HepG2 (cell line): ENCODE measurements around the gene UBE2M. TPM values are rescaled to one million over a fixed set of nuclear protein-coding genes. Genes with fewer than 3 reads are reported as not detected.
A peak's percentile ranks its signal among the peaks of the same experiment; 100 is the strongest.

Source experiments
- DR1 ChIP-seq: sonication (generic); formaldehyde crosslinking; IDR thresholded peaks from 2 replicates; pipeline ENCODE4 v1.8.0; 2021; ENCODE audit warnings: mild to moderate bottlenecking, missing genetic modification reagents, inconsistent platforms
- EEA1 ChIP-seq: sonication (generic); formaldehyde crosslinking; IDR thresholded peaks from 2 replicates; pipeline ENCODE4 v1.5.1; 2020; ENCODE audit warnings: mild to moderate bottlenecking, missing genetic modification reagents, borderline replicate concordance
- FOXC1 ChIP-seq: sonication (generic); formaldehyde crosslinking; IDR thresholded peaks from 2 replicates; pipeline ENCODE4 v1.8.0; 2022; ENCODE audit warnings: mild to moderate bottlenecking, missing genetic modification reagents, borderline replicate concordance
- FOXJ3 ChIP-seq: sonication (generic); formaldehyde crosslinking; IDR thresholded peaks from 2 replicates; pipeline ENCODE4 v1.4.0; 2020; ENCODE audit warnings: missing genetic modification reagents, mild to moderate bottlenecking, borderline replicate concordance
- GATAD2A ChIP-seq: IDR thresholded peaks from 2 replicates; pipeline ENCODE4 v1.6.1; 2016
- HDAC2 ChIP-seq: sonication (generic); formaldehyde crosslinking; IDR thresholded peaks from 2 replicates; pipeline ENCODE4 v1.4.0; 2020; ENCODE audit warnings: missing genetic modification reagents
- ISL2 ChIP-seq: sonication (generic); formaldehyde crosslinking; IDR thresholded peaks from 2 replicates; pipeline ENCODE4 v1.5.0; 2020; ENCODE audit warnings: missing genetic modification reagents
- MAFF ChIP-seq: IDR thresholded peaks from 2 replicates; pipeline ENCODE4 v1.6.1; 2011; ENCODE audit warnings: low read depth, low read length, improper control_type of control experiment
- MAFK ChIP-seq, 2 experiments: IDR thresholded peaks in 1 of 2; conservative IDR thresholded peaks in 1 of 2; 2 replicates each; pipeline ENCODE4 v1.6.1; 2011; ENCODE audit warnings: improper control_type of control experiment in 2 of 2, low read length in 2 of 2
- NFRKB ChIP-seq: fragments of 450-650 bp; IDR thresholded peaks from 2 replicates; pipeline ENCODE4 v1.6.1; 2017
- RBAK ChIP-seq: sonication (generic); formaldehyde crosslinking; IDR thresholded peaks from 2 replicates; pipeline ENCODE4 v1.5.1; 2020; ENCODE audit warnings: mild to moderate bottlenecking, missing genetic modification reagents
- RBM39 ChIP-seq: fragments of 200-400 bp; formaldehyde crosslinking; IDR thresholded peaks from one replicate; pipeline ENCODE4 v1.6.1; 2018; ENCODE audit warnings: antibody characterized with exemption, mild to moderate bottlenecking, low read depth, low read length; ENCODE audit not compliant: poor library complexity, severe bottlenecking
- SALL2 ChIP-seq: sonication (generic); formaldehyde crosslinking; IDR thresholded peaks from 2 replicates; pipeline ENCODE4 v1.8.1; 2023; ENCODE audit warnings: mild to moderate bottlenecking, missing genetic modification reagents, inconsistent platforms
- SETDB1 ChIP-seq: sonication (generic); formaldehyde crosslinking; IDR thresholded peaks from 2 replicates; pipeline ENCODE4 v1.5.1; 2020; ENCODE audit warnings: missing genetic modification reagents, mild to moderate bottlenecking, borderline replicate concordance
- SP5 ChIP-seq: IDR thresholded peaks from 2 replicates; pipeline ENCODE4 v1.6.1; 2016; ENCODE audit warnings: low read depth, borderline replicate concordance
- TEAD3 ChIP-seq: optimal IDR thresholded peaks from 2 replicates; pipeline ENCODE3; 2016; ENCODE audit warnings: borderline replicate concordance
- ZBTB20 ChIP-seq: sonication (generic); formaldehyde crosslinking; IDR thresholded peaks from 2 replicates; pipeline ENCODE4 v1.8.1; 2023; ENCODE audit warnings: missing genetic modification reagents, low read depth, mild to moderate bottlenecking, borderline replicate concordance
- ZC3H13 ChIP-seq: sonication (generic); formaldehyde crosslinking; IDR thresholded peaks from 2 replicates; pipeline ENCODE4 v1.8.1; 2023; ENCODE audit warnings: mild to moderate bottlenecking, missing genetic modification reagents, moderate library complexity
- ZNF124 ChIP-seq: sonication (generic); formaldehyde crosslinking; IDR thresholded peaks from 2 replicates; pipeline ENCODE4 v1.4.0; 2020; ENCODE audit warnings: missing genetic modification reagents
- ZNF24 ChIP-seq: fragments of 450-650 bp; IDR thresholded peaks from 2 replicates; pipeline ENCODE4 v1.6.1; 2017; ENCODE audit warnings: antibody characterized with exemption, mild to moderate bottlenecking
- polyA plus RNA-seq, 8 experiments: library from polyadenylated mRNA; depleted of rRNA in 3 of 8; stranded (reverse) in 7 of 8; unstranded in 1 of 8; fragments of >200 nt; fragmentation: Illumina TruSeq in 4 of 8; extraction: Trizol in 4 of 8; gene quantifications; 2 replicates each; pipeline versions ENCODE4 v1.2.1 to v1.2.3, GENCODE V29; 2011 to 2016; ENCODE audit warnings: low read depth in 4 of 8, missing spikeins in 1 of 8, mixed read lengths in 1 of 8; ENCODE audit not compliant: insufficient read depth in 1 of 8
- total RNA-seq, 5 experiments: library from RNA; depleted of rRNA; stranded (reverse); fragments of >200 nt; fragmentation: Illumina TruSeq; extraction: Trizol; gene quantifications; 2 replicates each; pipeline ENCODE4 v1.2.3, GENCODE V29; 2016; ENCODE audit warnings: low read depth in 1 of 5
- TF ChIP-seq, protein P1 (sequence below), 2 experiments: sonication (generic) in 1 of 2; formaldehyde crosslinking in 1 of 2; IDR thresholded peaks; 2 replicates each; pipeline versions ENCODE4 v1.6.1 to v1.9.0; 2014 to 2022; ENCODE audit warnings: antibody characterized with exemption in 1 of 2, borderline replicate concordance in 1 of 2, inconsistent platforms in 1 of 2, low read depth in 1 of 2, missing genetic modification reagents in 1 of 2
- TF ChIP-seq, protein P2 (sequence below): sonication (generic); formaldehyde crosslinking; IDR thresholded peaks from 2 replicates; pipeline ENCODE4 v1.5.0; 2020; ENCODE audit warnings: missing genetic modification reagents
- TF ChIP-seq, protein P3 (sequence below): IDR thresholded peaks from 2 replicates; pipeline ENCODE4 v1.6.1; 2016; ENCODE audit warnings: missing compliant biosample characterization, missing genetic modification reagents, borderline replicate concordance

Gene UBE2M
- total and polyA plus RNA-seq, 2 of the 13 experiments (the other 11 are each of a cell fraction or from before 2014, with no cell fraction given) = 36.2 to 50.3 TPM

DNA sequence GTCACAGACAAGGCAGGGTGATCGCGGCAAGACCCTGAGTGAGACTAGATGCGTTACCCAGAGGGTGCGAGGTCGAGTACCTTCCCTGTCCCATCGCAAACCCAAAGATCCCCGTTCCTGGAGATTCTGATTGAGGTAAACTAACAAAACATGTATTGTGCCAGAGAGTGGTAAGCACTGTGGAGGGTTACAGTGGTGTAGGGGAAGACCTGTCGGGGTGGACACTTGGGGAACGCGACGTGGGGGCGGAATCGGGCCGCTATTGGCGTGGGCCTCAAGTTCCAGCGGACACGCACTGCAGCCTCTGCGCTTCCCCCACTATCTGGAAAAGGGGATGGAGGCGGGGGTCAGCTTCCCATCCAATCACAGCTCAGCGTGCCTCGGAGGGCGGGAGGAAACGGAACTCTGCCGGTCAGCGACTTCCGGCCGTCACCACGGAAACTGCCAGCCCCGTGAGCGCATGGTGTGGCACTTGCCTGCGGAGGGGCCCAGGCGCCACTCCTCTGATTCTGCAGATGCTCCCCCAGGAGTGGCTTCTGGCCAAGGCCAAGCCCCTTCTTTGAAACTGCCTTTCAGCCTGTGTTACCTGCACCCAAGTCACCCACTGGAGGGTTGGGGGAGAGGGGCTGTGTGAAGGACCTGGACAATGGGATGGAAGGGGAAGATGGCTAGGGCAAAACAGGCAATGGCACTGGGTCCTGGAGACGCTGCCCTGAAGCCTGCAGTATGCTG is 1.0 kb upstream of the UBE2M start (continued):
- TF ChIP-seq SP5 (CRISPR knock-in tag) = 0 out of 2 replicates have a peak, but pooled peaks have one; percentile 37
- no peak for TF ChIP-seq TEAD3 (CRISPR knock-in tag)
- no peak for TF ChIP-seq NFRKB
- peak; percentile 65; the same call in 1 of the 2 replicates for TF ChIP-seq ZC3H13
- TF ChIP-seq ZNF124 (CRISPR knock-in tag) = no peak
- TF ChIP-seq, protein P1, sequence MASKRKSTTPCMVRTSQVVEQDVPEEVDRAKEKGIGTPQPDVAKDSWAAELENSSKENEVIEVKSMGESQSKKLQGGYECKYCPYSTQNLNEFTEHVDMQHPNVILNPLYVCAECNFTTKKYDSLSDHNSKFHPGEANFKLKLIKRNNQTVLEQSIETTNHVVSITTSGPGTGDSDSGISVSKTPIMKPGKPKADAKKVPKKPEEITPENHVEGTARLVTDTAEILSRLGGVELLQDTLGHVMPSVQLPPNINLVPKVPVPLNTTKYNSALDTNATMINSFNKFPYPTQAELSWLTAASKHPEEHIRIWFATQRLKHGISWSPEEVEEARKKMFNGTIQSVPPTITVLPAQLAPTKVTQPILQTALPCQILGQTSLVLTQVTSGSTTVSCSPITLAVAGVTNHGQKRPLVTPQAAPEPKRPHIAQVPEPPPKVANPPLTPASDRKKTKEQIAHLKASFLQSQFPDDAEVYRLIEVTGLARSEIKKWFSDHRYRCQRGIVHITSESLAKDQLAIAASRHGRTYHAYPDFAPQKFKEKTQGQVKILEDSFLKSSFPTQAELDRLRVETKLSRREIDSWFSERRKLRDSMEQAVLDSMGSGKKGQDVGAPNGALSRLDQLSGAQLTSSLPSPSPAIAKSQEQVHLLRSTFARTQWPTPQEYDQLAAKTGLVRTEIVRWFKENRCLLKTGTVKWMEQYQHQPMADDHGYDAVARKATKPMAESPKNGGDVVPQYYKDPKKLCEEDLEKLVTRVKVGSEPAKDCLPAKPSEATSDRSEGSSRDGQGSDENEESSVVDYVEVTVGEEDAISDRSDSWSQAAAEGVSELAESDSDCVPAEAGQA (IDR thresholded peaks at IDR 0.05; ENCODE audit: low read depth) = peak; percentile 45
- TF ChIP-seq, protein P1 (CRISPR knock-in tag; IDR thresholded peaks at IDR 0.05; ENCODE audit: borderline replicate concordance) = no peak
- no peak for TF ChIP-seq GATAD2A (CRISPR knock-in tag)
- TF ChIP-seq, protein P2, sequence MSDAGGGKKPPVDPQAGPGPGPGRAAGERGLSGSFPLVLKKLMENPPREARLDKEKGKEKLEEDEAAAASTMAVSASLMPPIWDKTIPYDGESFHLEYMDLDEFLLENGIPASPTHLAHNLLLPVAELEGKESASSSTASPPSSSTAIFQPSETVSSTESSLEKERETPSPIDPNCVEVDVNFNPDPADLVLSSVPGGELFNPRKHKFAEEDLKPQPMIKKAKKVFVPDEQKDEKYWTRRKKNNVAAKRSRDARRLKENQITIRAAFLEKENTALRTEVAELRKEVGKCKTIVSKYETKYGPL (CRISPR knock-in tag) = no peak
- TF ChIP-seq EEA1 (CRISPR knock-in tag) = no peak
- no peak for TF ChIP-seq FOXJ3 (CRISPR knock-in tag)
- TF ChIP-seq ISL2 = no peak
- TF ChIP-seq, protein P3, sequence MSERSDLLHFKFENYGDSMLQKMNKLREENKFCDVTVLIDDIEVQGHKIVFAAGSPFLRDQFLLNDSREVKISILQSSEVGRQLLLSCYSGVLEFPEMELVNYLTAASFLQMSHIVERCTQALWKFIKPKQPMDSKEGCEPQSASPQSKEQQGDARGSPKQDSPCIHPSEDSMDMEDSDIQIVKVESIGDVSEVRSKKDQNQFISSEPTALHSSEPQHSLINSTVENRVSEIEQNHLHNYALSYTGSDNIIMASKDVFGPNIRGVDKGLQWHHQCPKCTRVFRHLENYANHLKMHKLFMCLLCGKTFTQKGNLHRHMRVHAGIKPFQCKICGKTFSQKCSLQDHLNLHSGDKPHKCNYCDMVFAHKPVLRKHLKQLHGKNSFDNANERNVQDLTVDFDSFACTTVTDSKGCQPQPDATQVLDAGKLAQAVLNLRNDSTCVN = peak; percentile 79
- no peak for TF ChIP-seq SALL2 (CRISPR knock-in tag)
- TF ChIP-seq ZBTB20 (CRISPR knock-in tag) = peak; percentile 73; the same call in 1 of the 2 replicates
- no peak for TF ChIP-seq MAFF
- peak; percentile 27; the same call in 1 of the 2 replicates for TF ChIP-seq HDAC2 (CRISPR knock-in tag)
- TF ChIP-seq FOXC1 (CRISPR knock-in tag) = peak; percentile 28; the same call in 1 of the 2 replicates
- TF ChIP-seq ZNF24 = 0 out of 2 replicates have a peak, but pooled peaks have one; percentile 22
- peak; percentile 65; the same call in 1 of the 2 replicates for TF ChIP-seq RBAK
- peak; percentile 38; the same call in 1 of the 2 replicates for TF ChIP-seq DR1 (CRISPR knock-in tag)
- TF ChIP-seq RBM39 = peak; percentile 10
- TF ChIP-seq MAFK (conservative IDR thresholded peaks at IDR 0.05 in 1 of 2, IDR thresholded peaks at IDR 0.05 in 1 of 2; ENCODE audit: low read length in 2 of 2) = no peak
- TF ChIP-seq SETDB1 = no peak
